Measurements from ENCODE around the gene PSIP1.
A peak's percentile ranks its signal among the peaks of the same experiment; 100 is the strongest.

PSIP1 gene

GRCh38 chr9:15422372-15423230, 88.2 kb downstream of the PSIP1 start, which contains the start of gene SNAPC3:
TSS of gene SNAPC3 (plus strand) at chr9:15422876. CDS start at chr9:15422880, 4 bp downstream.
- no peak for TF ChIP-seq CTCF (IDR thresholded peaks at IDR 0.05; ENCODE audit: low read depth, low read length, missing control alignments)
- H3K4me3 ChIP-seq (replicated peaks; ENCODE audit: low read depth, low read length), result peak within 1 kb of the TSS; percentile 99
- DNase-seq (ENCODE audit: extremely low read depth, low read depth), result peak; percentile 65

DNA sequence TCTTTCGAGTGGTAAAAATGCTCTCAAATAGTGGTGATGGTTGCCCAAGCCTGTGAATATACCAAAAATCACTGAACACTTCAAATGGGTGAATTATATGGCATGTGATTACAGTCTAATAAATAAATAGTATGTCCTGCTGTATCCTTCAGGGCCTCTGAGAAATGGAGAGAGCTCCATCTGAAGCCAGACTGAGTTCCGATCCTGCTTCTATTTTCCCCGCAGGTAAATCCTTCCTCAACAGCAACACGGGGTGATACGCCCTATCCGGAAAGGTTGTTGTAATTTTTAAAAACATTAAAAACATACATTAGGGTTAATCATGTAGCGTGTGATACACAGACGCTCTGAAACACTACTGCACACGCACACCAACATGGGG, 88.8 kb downstream of the PSIP1 start:
- DNase-seq (ENCODE audit: extremely low read depth, low read depth), result no peak
- peak overlapping the region; percentile 99 for H3K4me3 ChIP-seq (replicated peaks; ENCODE audit: low read depth, low read length)
- TF ChIP-seq CTCF (IDR thresholded peaks at IDR 0.05; ENCODE audit: low read depth, low read length, missing control alignments), result no peak

- no peak for DNase-seq (ENCODE audit: extremely low read depth, low read depth)
- no peak for TF ChIP-seq CTCF (IDR thresholded peaks at IDR 0.05; ENCODE audit: low read depth, low read length, missing control alignments)
- H3K4me3 ChIP-seq (replicated peaks; ENCODE audit: low read depth, low read length), result no peak overlapping the region
Measured at GRCh38 chr9:15421532-15421931, 89.2 kb downstream of the PSIP1 start.

DNA sequence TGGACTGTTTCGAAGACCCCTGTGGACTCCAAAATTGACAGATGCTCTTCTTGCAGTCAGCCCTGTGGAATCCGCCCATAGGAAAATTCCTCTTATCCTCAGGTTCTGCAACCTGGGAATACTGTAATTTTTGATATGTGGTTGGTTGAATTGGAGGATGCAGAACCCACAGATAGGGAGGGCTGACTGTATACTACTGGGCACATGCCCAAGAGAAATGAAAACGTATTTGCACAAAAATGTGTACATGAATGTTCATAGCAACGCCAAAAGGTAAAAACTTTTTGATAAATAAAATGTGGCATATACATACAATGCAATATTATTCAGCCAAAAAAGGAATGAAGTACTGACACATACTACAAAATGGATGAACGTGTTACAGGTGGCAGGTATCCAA, 90.0 kb downstream of the PSIP1 start:
- DNase-seq (ENCODE audit: extremely low read depth, low read depth), result no peak
- TF ChIP-seq CTCF (IDR thresholded peaks at IDR 0.05; ENCODE audit: low read depth, low read length, missing control alignments), result no peak
- no peak overlapping the region for H3K4me3 ChIP-seq (replicated peaks; ENCODE audit: low read depth, low read length)

- H3K4me3 ChIP-seq (replicated peaks; ENCODE audit: low read depth, low read length), result no peak overlapping the region
- no peak for DNase-seq (ENCODE audit: extremely low read depth, low read depth)
- no peak for TF ChIP-seq CTCF (IDR thresholded peaks at IDR 0.05; ENCODE audit: low read depth, low read length, missing control alignments)
Measured at GRCh38 chr9:15417626-15418025, 93.1 kb downstream of the PSIP1 start.

GRCh38 chr9:15416880-15417279, 93.9 kb downstream of the PSIP1 start:
- TF ChIP-seq CTCF (IDR thresholded peaks at IDR 0.05; ENCODE audit: low read depth, low read length, missing control alignments), result peak; percentile 40
- no peak for DNase-seq (ENCODE audit: extremely low read depth, low read depth)
- no peak overlapping the region for H3K4me3 ChIP-seq (replicated peaks; ENCODE audit: low read depth, low read length)
